GM19372 (cell line): ENCODE results near the gene KMT2A.
"Not testable (repeated sequence)": the region's sequence is repeated elsewhere in the genome, so short reads cannot be mapped to it uniquely, and the experiment has no call there.

Experiments used
- ATAC-seq: cut with Tn5 transposase; IDR thresholded peaks from one replicate; pipeline ENCODE4 v1.9.1; 2021; ENCODE audit warnings: mild to moderate bottlenecking, low read depth, moderate library complexity; ENCODE audit not compliant: unreplicated experiment

Gene KMT2A

GRCh38 chr11:118531597-118532084, 95.3 kb downstream of the KMT2A start:
- ATAC-seq, result no peak

DNA sequence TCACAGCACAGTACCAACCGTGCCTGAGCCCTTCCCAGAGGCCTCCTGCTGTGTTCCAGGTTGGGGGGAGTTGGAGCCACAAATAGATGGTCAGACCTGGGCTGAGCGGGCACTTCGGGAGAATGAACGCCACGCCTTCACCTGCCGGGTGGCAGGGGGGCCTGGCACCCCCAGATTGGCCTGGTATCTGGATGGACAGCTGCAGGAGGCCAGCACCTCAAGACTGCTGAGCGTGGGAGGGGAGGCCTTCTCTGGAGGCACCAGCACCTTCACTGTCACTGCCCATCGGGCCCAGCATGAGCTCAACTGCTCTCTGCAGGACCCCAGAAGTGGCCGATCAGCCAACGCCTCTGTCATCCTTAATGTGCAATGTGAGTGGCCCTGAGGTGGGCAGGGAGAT, 95.8 kb downstream of the KMT2A start:
- no peak for ATAC-seq

- ATAC-seq, result no peak
These were observed 96.8 kb downstream of the KMT2A start for GRCh38 chr11:118532852-118533768.

DNA sequence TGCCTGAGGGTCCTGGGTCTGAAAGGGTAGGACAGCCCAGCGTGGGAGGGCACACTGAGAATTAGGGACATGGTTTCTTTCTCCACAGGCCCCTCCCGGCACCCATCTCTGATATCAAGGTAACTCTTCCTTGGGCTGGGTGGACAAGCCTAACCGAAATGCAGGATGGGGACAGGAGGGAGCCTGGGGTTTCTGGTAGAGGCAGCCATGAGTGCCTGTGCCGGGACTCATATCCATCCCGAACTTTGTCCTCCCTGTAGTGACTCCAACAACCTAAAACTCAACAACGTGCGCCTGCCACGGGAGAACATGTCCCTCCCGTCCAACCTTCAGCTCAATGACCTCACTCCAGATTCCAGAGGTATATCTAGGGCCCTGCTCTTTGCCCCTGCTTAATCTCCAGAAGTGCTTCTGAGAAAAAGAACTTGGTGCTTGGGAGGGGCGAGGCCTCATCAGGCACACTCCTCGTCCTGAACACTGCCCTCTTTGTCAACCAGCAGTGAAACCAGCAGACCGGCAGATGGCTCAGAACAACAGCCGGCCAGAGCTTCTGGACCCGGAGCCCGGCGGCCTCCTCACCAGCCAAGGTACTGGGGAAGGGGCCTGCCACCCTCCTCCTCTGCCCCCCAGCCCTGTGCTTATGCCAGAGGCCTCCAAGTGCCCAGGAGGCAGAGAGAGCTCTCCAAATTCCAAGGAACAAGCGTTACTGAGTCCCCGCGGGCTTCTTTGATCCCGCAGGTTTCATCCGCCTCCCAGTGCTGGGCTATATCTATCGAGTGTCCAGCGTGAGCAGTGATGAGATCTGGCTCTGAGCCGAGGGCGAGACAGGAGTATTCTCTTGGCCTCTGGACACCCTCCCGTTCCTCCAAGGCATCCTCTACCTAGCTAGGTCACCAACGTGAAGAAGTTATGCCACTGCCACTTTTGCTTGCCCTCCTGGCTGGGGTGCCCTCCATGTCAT, 97.8 kb downstream of the KMT2A start:
- no peak for ATAC-seq

DNA sequence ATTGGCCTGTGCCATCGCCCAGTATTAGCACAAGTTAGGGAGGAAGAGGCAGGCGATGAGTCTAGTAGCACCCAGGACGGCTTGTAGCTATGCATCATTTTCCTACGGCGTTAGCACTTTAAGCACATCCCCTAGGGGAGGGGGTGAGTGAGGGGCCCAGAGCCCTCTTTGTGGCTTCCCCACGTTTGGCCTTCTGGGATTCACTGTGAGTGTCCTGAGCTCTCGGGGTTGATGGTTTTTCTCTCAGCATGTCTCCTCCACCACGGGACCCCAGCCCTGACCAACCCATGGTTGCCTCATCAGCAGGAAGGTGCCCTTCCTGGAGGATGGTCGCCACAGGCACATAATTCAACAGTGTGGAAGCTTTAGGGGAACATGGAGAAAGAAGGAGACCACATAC, 99.0 kb downstream of the KMT2A start:
- no peak for ATAC-seq

GRCh38 chr11:118536726-118537125, 100.4 kb downstream of the KMT2A start:
- no peak for ATAC-seq

- no peak for ATAC-seq
These were observed 101.2 kb downstream of the KMT2A start for GRCh38 chr11:118537409-118537980.

- ATAC-seq, result no peak
These were observed 107.8 kb downstream of the KMT2A start for GRCh38 chr11:118544010-118544646.

DNA sequence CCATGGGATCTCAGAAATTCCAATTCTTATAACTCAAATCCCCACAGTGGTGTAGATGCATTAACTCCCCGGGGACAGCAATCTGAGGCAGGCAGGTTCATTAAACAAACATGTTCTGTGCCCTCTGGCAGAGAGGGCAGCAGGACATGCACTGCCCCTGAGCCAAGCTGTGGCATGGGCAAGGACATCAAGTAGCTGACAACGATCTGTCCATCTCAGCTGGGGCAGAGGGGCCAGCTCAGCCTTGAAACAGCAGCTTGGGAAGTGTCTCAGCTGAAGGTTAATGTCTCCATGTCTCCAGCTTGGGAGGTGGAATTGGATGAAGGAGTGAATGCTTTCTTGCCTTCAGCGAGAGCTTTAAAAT, 108.3 kb downstream of the KMT2A start:
- ATAC-seq, result no peak

DNA sequence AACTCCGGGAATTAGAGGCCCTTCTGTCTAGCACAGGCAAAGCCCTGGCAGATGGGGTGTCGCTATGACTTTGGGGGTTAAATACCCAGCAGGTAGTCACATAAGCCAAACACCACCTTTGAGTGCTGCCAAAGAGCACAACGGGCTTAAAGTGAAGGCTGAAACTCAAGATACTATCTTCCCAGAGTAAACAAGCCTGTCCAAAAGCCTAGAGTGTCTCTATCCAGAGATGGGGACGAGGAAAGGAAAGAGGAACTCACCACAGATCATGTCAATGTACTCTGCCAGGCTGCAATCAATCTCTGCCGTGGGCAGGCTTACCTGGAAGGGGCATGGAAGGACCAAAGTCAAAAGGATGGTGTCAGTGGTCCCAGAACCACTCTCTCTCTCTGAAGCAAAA, 109.2 kb downstream of the KMT2A start:
- no peak for ATAC-seq

DNA sequence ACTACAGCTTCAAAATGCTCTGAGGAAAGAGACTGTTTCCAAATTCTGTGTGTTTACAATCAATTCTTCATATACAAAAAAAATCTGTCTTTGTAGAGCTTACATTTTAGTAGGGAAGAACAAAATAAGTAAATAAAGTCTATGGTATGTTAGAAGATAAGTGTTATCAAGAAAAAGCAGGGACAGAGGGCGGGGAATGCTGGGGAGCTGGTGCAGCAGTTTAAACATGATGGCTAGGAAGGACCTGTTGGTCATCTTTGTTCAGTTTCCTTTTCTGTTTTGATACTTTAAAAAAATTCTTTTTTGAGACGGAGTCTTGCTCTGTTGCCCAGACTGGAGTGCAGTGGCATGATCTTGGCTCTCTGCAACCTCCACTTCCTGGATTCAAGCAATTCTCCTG, 110.8 kb downstream of the KMT2A start:
- ATAC-seq, result no peak

DNA sequence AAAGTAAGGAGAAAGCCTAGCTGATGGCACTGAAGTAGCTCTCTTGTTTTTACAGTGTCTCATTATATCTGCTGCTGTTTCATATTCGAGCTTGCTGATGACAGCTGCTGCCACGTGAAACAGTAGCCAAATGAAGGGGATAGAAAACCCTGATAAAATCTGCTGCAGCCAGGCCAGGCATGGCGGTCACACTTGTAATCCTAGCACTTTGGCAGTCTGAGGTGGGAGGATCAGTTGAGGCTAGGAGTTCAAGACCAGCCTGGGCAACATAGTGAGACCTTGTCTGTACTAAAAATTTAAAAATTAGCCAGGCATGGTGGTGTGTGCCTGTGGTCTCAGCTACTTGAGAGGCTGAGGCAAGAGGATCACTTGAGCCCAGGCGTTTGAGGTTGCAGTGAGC, 116.0 kb downstream of the KMT2A start:
- ATAC-seq, result no peak

GRCh38 chr11:118560806-118561205, 124.5 kb downstream of the KMT2A start:
- no peak for ATAC-seq

DNA sequence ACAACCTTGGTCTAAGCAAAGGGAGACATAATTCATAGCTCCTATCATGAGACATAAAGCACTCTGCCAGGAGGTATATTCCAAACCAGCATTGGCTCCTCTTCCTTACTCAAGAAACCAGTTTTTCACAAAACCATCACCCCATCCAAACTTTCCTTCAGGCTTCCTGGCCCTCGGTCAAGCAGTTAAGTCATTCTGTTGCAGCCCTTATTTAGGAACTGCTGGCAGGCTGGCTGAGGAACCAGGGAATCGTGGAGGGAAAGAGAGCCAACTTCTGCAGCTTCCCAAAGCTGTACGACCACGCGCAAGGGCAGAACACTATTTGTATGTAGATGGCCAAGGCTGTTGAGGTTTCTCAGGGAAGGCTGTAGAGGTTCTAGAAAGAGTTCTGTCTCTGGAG, 128.8 kb downstream of the KMT2A start:
- no peak for ATAC-seq

DNA sequence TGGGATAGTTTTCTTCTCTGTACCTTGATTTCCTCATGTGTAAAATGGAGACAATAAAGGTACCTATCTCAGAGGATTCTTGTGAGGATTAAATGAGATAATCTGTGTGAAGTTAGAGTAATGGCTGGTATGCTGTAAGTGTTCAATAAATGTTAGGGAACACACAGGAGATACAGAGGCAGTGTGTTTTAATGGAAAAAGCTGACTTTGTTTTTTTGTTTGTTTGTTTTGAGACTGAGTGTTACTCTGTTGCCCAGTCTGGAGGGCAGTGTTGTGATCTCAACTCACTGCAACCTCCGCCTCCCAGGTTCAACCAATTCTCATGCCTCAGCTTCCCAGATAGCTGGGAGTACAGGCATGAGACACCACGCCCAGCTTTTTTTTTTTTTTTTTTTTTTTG, 133.4 kb downstream of the KMT2A start:
- ATAC-seq, result no peak

DNA sequence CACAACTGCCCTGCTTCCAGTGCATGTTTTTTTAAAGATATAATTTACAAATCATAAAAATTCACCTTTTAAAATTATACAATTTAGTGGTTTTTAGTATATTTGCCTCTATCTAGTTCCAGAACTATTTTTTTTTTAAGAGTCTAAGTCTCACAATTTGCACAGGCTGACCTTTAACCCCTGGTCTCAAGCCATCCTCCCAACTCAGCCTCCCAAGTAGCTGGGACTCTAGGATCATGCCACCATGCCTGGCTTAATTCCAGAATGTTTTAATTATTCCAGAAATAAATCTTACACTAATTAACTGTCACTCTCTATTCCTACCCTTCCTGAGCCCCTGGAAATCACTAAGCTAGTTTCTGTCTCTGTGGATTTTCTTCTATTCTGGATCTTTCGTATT, 134.5 kb downstream of the KMT2A start:
- no peak for ATAC-seq

DNA sequence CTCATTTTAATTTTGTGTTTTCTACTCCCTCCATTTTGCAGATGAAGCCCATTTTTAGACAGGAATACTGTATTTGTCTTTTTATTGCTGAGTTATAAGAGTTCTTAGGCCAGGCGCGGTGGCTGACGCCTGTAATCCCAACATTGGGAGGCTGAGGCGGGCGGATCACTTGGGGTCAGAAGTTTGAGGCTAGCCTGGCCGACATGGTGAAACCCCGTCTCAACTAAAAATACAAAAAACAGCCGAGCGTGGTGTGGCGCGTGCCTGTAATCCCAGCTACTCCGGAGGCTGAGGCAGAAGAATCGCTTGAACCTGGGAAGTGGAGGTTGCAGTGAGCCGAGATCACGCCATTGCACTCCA, 135.4 kb downstream of the KMT2A start:
- not testable (repeated sequence) for ATAC-seq

- peak; percentile 66 for ATAC-seq
These were observed 136.0 kb downstream of the KMT2A start, which contains the start of gene ARCN1 for GRCh38 chr11:118572061-118572980. Gene ARCN1, plus strand, starts transcription at chr11:118572409. Its CDS starts 139 bp downstream, at chr11:118572548.

GRCh38 chr11:118572981-118573550, 136.8 kb downstream of the KMT2A start:
- no peak for ATAC-seq
